Measurements from ENCODE around the gene VDAC1. TPM values are rescaled to one million over a fixed set of nuclear protein-coding genes. Genes with fewer than 3 reads are reported as not detected.

The VDAC1 gene
- total and polyA plus RNA-seq, 2 donors (not counting 1 experiment from before 2014, with no cell fraction given) = 27.8 to 60.7 TPM

DNA sequence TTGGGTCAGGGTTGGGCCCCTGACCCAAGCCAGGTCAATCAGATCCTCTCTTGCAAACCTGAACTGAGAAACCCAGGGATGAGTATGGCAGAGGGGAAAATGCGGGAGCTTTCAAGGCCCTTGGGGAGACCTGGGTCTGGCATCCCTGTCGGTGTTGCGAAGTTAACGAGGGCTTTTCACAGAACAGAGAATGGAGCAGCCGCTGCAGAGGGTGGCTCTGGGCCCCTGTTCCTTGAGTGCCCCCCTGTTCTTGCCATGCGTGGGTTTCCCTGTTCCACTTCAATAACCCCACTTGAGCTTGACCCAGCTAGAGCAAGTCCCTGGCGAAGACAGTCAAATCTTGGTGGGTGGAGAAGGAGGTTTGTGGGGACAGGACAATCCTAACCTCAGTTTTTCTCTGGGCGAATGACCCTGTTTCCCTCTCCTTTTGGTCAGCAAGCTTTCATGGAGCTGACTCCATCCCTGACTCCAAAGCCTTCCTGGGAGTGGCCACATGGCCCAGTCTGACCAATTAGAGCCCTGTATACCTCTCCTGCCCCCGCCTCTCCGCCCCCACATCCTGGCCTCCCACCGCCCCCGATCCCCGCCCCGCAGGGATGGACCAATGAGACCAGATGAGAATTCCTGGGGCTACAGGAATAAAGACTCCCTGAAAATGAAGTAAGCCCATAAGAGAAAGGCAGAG, 2.9 kb upstream of the VDAC1 start:
- Histone ChIP-seq H3K79me2 (ENCODE audit: control insufficient read depth, insufficient read depth, low read length) (peaks cover 14% of the 10 kb centered on the region), H3K4me1 (ENCODE audit: control insufficient read depth in 2 of 2, insufficient read depth in 2 of 2, low read length in 2 of 2) (peaks cover 14 to 18% of the 10 kb centered on the region in 2 donors), H3K36me3 (replicated peaks in 1 of 2; ENCODE audit: control extremely low read depth in 1 of 2, control insufficient read depth in 1 of 2, extremely low read depth in 1 of 2, insufficient read depth in 2 of 2, low read length in 1 of 2) (no peaks in the 10 kb centered on the region), H3K9ac (ENCODE audit: low read length) (no peak overlapping the region), H3K27ac (ENCODE audit: low read length in 2 of 2) (no peak overlapping the region), H2AFZ (ENCODE audit: insufficient read depth, low read depth, low read length, poor library complexity, severe bottlenecking) (no peak overlapping the region), H3K4me3 (ENCODE audit: control extremely low read depth in 1 of 5, extremely low read depth in 1 of 5, insufficient read depth in 1 of 5, low read depth in 2 of 5, low read length in 4 of 5) (no peak overlapping the region), H3K4me2 (replicated peaks; ENCODE audit: low read depth, low read length, poor library complexity, severe bottlenecking) (no peak overlapping the region), H3K27me3 (replicated peaks in 1 of 4; ENCODE audit: control extremely low read depth in 1 of 4, control insufficient read depth in 3 of 4, insufficient read depth in 4 of 4, low read length in 3 of 4) (peaks cover 0 to 3% (median 0%) of the 10 kb centered on the region in 4 experiments), H3K9me3 (ENCODE audit: control extremely low read depth in 1 of 3, control insufficient read depth in 2 of 3, insufficient read depth in 1 of 3, low read length in 2 of 3) (no peaks in the 10 kb centered on the region), H4K20me1 (ENCODE audit: control insufficient read depth, insufficient read depth, low read length, poor library complexity, severe bottlenecking) (peaks cover 7% of the 10 kb centered on the region)
- H3K27me3 Mint-ChIP-seq = peaks cover 8% of the 10 kb centered on the region
- ChIA-PET CTCF (interaction anchor here (0.9 to 2.5 kb wide), 3 partner anchors 11 to 32 kb away, joined by 3 to 8 read pairs (median 3); no protein-coding TSS in a partner anchor), POLR2A (no interaction called here)
- no peak for DNase-seq
- ATAC-seq (ENCODE audit: low read depth) = no peak
- TF ChIP-seq, protein P1, sequence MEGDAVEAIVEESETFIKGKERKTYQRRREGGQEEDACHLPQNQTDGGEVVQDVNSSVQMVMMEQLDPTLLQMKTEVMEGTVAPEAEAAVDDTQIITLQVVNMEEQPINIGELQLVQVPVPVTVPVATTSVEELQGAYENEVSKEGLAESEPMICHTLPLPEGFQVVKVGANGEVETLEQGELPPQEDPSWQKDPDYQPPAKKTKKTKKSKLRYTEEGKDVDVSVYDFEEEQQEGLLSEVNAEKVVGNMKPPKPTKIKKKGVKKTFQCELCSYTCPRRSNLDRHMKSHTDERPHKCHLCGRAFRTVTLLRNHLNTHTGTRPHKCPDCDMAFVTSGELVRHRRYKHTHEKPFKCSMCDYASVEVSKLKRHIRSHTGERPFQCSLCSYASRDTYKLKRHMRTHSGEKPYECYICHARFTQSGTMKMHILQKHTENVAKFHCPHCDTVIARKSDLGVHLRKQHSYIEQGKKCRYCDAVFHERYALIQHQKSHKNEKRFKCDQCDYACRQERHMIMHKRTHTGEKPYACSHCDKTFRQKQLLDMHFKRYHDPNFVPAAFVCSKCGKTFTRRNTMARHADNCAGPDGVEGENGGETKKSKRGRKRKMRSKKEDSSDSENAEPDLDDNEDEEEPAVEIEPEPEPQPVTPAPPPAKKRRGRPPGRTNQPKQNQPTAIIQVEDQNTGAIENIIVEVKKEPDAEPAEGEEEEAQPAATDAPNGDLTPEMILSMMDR (IDR thresholded peaks at IDR 0.05) = no peak
- TF ChIP-seq EZH2 (IDR thresholded peaks at IDR 0.05; ENCODE audit: borderline replicate concordance, insufficient read depth, low read depth, low read length, poor library complexity, severe bottlenecking) = no peak
- 81% methylated on average over 7 of the region's 14 CpGs for WGBS (ENCODE audit: insufficient coverage)
- intact Hi-C loops (cut with micrococcal nuclease) = no loop called here
- no peak overlapping the region for H3K4me3 Mint-ChIP-seq
- peaks cover 19% of the 10 kb centered on the region for H3K4me1 Mint-ChIP-seq
- no peak overlapping the region for H3K27ac Mint-ChIP-seq
- no peaks in the 10 kb centered on the region for H3K9me3 Mint-ChIP-seq (ENCODE audit: insufficient read depth)

DNA sequence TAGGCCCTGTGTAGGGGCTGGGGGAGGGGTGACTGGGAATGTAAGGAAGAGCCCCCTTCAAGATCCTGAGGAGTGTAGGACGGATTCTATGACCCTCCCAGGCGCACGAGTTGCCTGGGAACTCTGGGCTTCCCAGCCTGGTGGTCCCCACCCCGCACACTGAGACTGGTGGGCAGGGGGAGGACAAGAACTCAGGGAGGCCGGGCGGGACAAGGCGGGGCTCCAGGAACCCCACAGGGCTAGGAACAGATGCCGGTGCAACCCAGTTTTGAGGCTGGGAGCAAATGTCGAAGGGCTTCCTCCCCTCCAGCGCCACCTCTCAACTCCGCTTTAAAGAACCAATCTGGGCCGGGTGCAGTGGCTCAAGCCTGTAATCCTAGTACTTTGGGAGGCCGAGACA, 1.3 kb upstream of the VDAC1 start:
- Histone ChIP-seq H3K9ac (ENCODE audit: low read length) (no peak overlapping the region), H3K27ac (ENCODE audit: low read length in 2 of 2) (no peak overlapping the region), H2AFZ (ENCODE audit: insufficient read depth, low read depth, low read length, poor library complexity, severe bottlenecking) (no peak overlapping the region), H3K4me3 (ENCODE audit: control extremely low read depth in 1 of 5, extremely low read depth in 1 of 5, insufficient read depth in 1 of 5, low read depth in 2 of 5, low read length in 4 of 5) (no peak overlapping the region), H4K20me1 (ENCODE audit: control insufficient read depth, insufficient read depth, low read length, poor library complexity, severe bottlenecking) (peaks cover 21% of the 10 kb centered on the region), H3K4me1 (ENCODE audit: control insufficient read depth in 2 of 2, insufficient read depth in 2 of 2, low read length in 2 of 2) (peaks cover 17 to 28% of the 10 kb centered on the region in 2 donors), H3K36me3 (replicated peaks in 1 of 2; ENCODE audit: control extremely low read depth in 1 of 2, control insufficient read depth in 1 of 2, extremely low read depth in 1 of 2, insufficient read depth in 2 of 2, low read length in 1 of 2) (peaks cover 0 to 2% of the 10 kb centered on the region in 2 experiments), H3K79me2 (ENCODE audit: control insufficient read depth, insufficient read depth, low read length) (peaks cover 30% of the 10 kb centered on the region), H3K27me3 (replicated peaks in 1 of 4; ENCODE audit: control extremely low read depth in 1 of 4, control insufficient read depth in 3 of 4, insufficient read depth in 4 of 4, low read length in 3 of 4) (no peaks in the 10 kb centered on the region), H3K4me2 (replicated peaks; ENCODE audit: low read depth, low read length, poor library complexity, severe bottlenecking) (peak overlapping the region; percentile 91), H3K9me3 (ENCODE audit: control extremely low read depth in 1 of 3, control insufficient read depth in 2 of 3, insufficient read depth in 1 of 3, low read length in 2 of 3) (no peaks in the 10 kb centered on the region)
- Mint-ChIP-seq H3K4me3 (peak overlapping the region; percentile 88), H3K27me3 (no peaks in the 10 kb centered on the region), H3K4me1 (peaks cover 32% of the 10 kb centered on the region), H3K27ac (peak overlapping the region; percentile 87), H3K9me3 (ENCODE audit: insufficient read depth) (no peaks in the 10 kb centered on the region)
- DNase-seq (no peak), ATAC-seq (ENCODE audit: low read depth) (no peak)
- ChIA-PET CTCF (interaction anchor here (2.5 kb wide), 1 partner anchor 9 kb away, joined by 8 read pairs; no protein-coding TSS in a partner anchor), POLR2A (interaction anchor here (0.7 kb wide), 1 partner anchor 525 kb away, joined by 7 read pairs; no protein-coding TSS in a partner anchor)
- intact Hi-C loops (cut with micrococcal nuclease) = no loop called here
- TF ChIP-seq, protein P1 (IDR thresholded peaks at IDR 0.05) = no peak
- TF ChIP-seq EZH2 (IDR thresholded peaks at IDR 0.05; ENCODE audit: borderline replicate concordance, insufficient read depth, low read depth, low read length, poor library complexity, severe bottlenecking) = no peak
- WGBS (ENCODE audit: insufficient coverage) = 98% methylated on average over 13 of the region's 13 CpGs
